IgD-negative memory B cell (primary cell): ENCODE measurements around the gene AP3D1. TPM values are rescaled to one million over a fixed set of nuclear protein-coding genes. Genes with fewer than 3 reads are reported as not detected.

Experiments used
- H3K27ac Mint-ChIP-seq, 3 donors: one replicate each; pipeline ENCODE4 v1.8.0; 2020 to 2022; ENCODE audit warnings: mild to moderate bottlenecking in 3 of 3, mixed read lengths in 3 of 3, moderate library complexity in 1 of 3
- H3K27me3 Mint-ChIP-seq: one replicate; pipeline ENCODE4 v1.8.0; 2021; ENCODE audit warnings: mixed read lengths
- H3K36me3 Mint-ChIP-seq: one replicate; pipeline ENCODE4 v1.8.0; 2020; ENCODE audit warnings: mild to moderate bottlenecking, mixed read lengths
- H3K4me1 Mint-ChIP-seq, 3 donors: one replicate each; pipeline ENCODE4 v1.8.0; 2020 to 2022; ENCODE audit warnings: mixed read lengths in 3 of 3, mild to moderate bottlenecking in 1 of 3
- H3K4me3 Mint-ChIP-seq, 4 donors: one replicate each; pipeline ENCODE4 v1.8.0; 2020 to 2022; ENCODE audit warnings: mild to moderate bottlenecking in 4 of 4, mixed read lengths in 4 of 4, moderate library complexity in 3 of 4
- H3K9me3 Mint-ChIP-seq, 3 donors: one replicate each; pipeline ENCODE4 v1.8.0; 2020 to 2021; ENCODE audit warnings: mixed read lengths in 3 of 3, mild to moderate bottlenecking in 1 of 3
- polyA plus RNA-seq: library from polyadenylated mRNA; unstranded; fragments of 300-500 nt; fragmentation: Illumina TruSeq; gene quantifications from one replicate; pipeline ENCODE4 v1.2.3, GENCODE V29; 2021

Gene AP3D1
- polyA plus RNA-seq, 1 donor from 2014 or later = 23.7 TPM

DNA sequence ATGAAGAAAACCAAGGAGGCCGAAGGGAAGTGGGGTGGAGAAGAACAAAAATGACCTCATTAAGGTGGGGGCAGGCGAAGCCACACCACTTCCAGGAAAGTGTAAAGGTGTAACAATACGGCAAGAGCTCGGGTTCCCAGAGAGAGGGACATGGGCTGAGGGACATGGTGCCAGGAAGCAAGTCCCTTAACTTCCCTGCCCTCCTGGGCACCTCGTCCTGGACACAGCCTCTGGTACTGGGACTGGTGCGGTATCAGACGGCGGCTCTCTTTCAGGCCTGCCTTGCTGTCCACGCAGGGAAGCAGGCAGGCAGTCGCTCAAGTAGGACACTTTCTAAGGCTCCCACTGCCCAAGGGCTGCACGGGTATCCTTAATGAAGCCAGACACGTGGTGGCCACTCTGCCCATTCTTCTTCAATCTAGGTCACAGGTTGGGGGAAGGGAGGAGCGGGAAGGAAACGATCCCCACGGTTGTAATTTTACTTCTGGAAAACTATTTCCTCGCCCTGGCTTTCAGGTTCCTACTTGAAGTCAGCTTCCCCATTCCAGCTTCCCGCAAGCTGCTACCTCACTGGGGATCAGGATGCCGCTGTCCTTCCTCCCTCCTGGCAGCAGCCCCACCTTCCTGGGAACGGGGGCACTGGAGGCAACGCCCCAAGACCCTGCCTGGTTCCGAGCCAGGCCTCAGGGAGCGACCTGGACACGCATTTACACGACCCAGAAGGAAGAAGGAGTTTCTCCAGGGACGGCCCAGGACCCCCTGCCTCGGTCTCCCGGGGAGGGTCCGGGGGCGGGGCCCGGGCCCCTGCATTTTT is 1.2 kb downstream of the AP3D1 start:
- H3K9me3 Mint-ChIP-seq = no peaks in the 10 kb centered on the region
- H3K27ac Mint-ChIP-seq = peak overlapping the region; percentile 31 to 93 (median 69)
- no peaks in the 10 kb centered on the region for H3K27me3 Mint-ChIP-seq
- H3K4me1 Mint-ChIP-seq = peaks cover 13 to 32% (median 20%) of the 10 kb centered on the region in 3 donors
- peak overlapping the region; percentile 76 to 92 (median 86) for H3K4me3 Mint-ChIP-seq
- H3K36me3 Mint-ChIP-seq = no peaks in the 10 kb centered on the region

DNA sequence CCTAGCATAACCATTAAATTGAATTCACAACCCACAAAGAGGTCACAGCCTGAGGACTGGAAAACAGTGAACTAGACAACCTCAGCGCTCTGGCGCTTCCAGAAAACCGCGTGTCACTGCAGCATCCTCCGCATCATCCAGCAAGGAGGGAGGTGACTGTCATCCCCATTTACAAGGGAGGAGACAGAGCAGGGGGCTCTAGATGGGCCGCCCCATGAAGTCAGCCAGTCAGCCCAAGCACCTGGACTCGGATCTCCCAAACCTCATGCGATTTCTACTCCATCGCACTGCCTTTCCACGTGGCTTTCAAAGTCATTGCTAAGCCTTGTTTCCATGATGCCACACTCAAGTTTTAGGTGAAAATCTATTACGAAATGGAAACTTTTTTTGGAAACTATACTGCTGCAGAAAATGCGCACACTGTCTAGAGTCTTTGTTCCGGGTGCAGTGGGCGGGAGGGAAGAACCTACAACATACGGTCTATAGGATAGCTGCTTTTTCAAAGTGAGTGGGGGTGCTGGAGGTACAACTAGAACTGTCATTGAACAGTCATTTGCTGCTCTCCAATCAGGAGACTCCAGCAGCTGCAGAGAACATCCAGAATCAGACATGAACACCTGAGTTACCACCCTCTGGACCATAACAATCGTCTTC is 2.8 kb downstream of the AP3D1 start:
- Mint-ChIP-seq H3K27me3 (no peaks in the 10 kb centered on the region), H3K27ac (peak overlapping the region; percentile 13 to 85 (median 76)), H3K4me1 (peaks cover 17 to 37% (median 20%) of the 10 kb centered on the region in 3 donors), H3K4me3 (peak overlapping the region; percentile 63 to 88 (median 76)), H3K9me3 (no peaks in the 10 kb centered on the region), H3K36me3 (no peaks in the 10 kb centered on the region)

DNA sequence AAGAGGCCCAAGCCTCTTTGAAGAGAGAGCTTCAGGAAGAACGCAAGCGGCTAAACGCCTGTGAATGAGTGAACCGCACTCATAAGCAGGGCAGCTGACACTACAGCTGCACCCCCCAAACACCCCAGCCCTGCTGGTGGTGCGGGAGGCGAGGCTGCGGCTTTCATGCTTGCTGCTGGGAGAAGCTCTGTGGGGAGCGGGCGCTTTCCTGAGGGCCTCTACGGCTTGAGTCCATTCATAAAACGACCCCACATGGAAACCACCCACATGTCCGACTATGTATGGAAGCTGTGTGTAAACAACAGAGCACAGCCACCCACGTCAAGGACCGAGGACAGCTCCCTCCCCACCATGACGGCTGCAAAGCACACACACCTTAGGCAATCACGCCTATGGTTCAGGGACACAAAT is 5.5 kb downstream of the AP3D1 start:
- Mint-ChIP-seq H3K27ac (peak overlapping the region in 1 of 3 donors; percentile 9), H3K4me1 (peaks cover 13 to 33% (median 18%) of the 10 kb centered on the region in 3 donors)

DNA sequence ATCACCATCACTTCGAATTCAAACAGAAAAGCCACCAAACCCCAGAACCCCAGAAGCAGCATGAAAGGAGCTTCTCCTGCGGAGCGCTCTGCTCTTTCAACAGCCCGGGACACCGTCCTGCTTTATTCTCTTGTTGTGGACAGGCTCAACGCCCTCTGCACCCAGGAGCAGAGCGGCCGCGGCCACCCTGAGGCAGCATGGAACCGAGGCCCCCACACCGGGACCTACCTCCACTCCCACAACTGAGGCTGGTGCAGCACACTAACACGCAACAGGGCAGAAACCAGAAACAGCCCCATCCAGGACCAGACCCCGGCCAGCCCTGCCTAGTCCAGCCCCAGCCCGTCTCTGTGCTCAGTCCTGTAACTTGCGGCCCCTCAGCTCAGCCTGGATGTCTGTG is 7.2 kb downstream of the AP3D1 start:
- H3K9me3 Mint-ChIP-seq = no peaks in the 10 kb centered on the region
- no peak overlapping the region for H3K4me3 Mint-ChIP-seq
- peak overlapping the region in 1 of 3 donors; percentile 27 for H3K27ac Mint-ChIP-seq
- H3K27me3 Mint-ChIP-seq = no peaks in the 10 kb centered on the region
- H3K4me1 Mint-ChIP-seq = peaks cover 8 to 24% (median 13%) of the 10 kb centered on the region in 3 donors
- no peaks in the 10 kb centered on the region for H3K36me3 Mint-ChIP-seq

More for the DNA sequence above, 5.5 kb downstream of the AP3D1 start:
- no peaks in the 10 kb centered on the region for H3K27me3 Mint-ChIP-seq
- no peaks in the 10 kb centered on the region for H3K9me3 Mint-ChIP-seq
- no peaks in the 10 kb centered on the region for H3K36me3 Mint-ChIP-seq
- H3K4me3 Mint-ChIP-seq = peak overlapping the region in 1 of 4 donors; percentile 69

DNA sequence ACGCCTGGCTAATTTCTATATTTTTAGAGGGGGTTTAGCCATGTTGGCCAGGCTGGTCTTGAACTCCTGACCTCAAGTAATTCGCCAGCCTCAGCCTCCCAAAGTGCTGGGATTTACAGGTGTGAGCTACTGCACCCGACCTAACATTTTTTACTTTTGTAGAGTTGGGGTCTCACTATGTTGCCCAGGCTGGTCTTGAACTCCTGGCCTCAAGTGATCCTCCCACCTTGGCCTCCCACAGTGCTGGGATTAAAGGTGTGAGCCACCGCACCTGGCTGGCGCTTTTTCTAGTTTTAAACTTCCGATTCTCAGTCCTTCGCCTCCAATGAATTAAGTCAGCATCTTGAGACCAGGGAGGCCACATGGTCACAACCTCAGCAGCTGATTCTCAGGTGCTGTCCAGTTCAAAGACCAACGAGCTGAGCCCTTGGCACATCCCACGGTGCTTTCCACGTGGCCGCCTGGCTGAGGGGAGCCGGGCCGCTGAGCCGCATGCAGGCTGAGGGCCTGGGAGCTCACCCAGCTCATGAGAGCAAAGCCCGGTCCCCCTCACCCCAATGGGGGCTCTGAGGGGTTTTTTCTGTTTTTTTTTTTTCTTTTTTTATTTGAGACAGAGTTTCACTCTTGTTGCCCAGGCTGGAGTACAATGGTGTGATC is 9.1 kb downstream of the AP3D1 start:
- Mint-ChIP-seq H3K27me3 (no peaks in the 10 kb centered on the region), H3K4me1 (peaks cover 4 to 15% (median 5%) of the 10 kb centered on the region in 3 donors), H3K27ac (no peak overlapping the region), H3K36me3 (no peaks in the 10 kb centered on the region), H3K4me3 (no peak overlapping the region), H3K9me3 (no peaks in the 10 kb centered on the region)

DNA sequence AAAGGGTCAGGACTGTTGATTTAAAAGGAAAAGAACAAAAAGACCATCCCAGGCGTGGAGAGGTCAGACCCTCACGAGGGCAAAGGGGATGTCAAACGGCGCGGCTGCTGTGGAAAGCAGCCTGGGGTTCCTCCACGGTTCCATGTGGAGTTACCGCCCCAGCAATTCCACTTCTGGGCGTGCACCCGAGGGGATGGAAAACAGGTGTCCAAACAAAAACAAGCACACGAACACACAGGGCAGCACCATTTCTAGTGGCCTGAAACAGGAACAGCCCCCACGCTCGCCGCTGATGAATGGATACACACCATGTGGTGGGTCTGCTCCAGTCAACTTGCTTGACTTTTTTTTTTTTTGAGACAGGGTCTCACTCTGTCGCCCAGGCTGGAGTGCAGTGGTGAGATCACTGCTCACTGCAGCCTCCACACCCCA is 11.2 kb downstream of the AP3D1 start:
- H3K27me3 Mint-ChIP-seq = no peaks in the 10 kb centered on the region

DNA sequence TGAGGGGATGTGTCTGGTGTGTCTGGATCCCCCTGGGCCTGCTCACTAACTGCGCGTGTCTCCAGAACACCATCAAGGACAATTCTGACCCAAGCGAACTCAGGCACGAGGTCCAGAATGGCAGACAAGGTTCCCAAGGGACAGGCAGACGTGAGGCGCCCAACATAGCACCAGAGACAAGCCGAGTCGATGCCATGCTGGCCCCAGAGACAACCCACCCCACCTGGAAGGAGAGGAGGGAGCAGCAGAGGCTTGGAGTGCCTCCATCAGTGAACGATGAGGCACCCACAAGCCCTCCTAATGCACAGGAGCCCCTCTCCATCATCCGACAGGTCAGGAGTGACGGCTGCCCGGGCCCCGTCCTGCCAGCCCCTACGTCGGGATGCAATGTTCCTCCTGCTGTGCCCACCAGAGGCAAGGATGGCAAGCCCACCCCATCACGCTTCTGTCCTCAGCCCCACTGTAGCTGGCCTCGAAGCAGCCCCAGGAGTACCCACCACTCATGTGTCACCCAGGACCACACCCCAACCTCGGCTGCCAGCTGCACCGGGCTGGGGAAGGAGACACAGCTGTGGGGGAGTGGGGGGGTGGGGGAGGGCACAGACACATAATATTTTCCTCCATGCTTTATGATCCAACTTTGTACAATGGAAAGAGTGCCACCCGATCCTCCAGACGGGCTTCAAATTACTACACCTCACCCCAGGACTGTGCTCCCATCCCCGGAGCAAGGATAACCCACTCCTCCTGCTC is 11.8 kb downstream of the AP3D1 start:
- Mint-ChIP-seq H3K36me3 (no peaks in the 10 kb centered on the region), H3K4me1 (peaks cover 2 to 9% (median 4%) of the 10 kb centered on the region in 3 donors), H3K27me3 (no peaks in the 10 kb centered on the region), H3K9me3 (no peaks in the 10 kb centered on the region), H3K4me3 (no peak overlapping the region), H3K27ac (no peak overlapping the region)

More for the DNA sequence above, 11.2 kb downstream of the AP3D1 start:
- peaks cover 4 to 11% (median 5%) of the 10 kb centered on the region in 3 donors for H3K4me1 Mint-ChIP-seq
- H3K36me3 Mint-ChIP-seq = no peaks in the 10 kb centered on the region
- no peak overlapping the region for H3K4me3 Mint-ChIP-seq
- H3K9me3 Mint-ChIP-seq = no peaks in the 10 kb centered on the region
- no peak overlapping the region for H3K27ac Mint-ChIP-seq

DNA sequence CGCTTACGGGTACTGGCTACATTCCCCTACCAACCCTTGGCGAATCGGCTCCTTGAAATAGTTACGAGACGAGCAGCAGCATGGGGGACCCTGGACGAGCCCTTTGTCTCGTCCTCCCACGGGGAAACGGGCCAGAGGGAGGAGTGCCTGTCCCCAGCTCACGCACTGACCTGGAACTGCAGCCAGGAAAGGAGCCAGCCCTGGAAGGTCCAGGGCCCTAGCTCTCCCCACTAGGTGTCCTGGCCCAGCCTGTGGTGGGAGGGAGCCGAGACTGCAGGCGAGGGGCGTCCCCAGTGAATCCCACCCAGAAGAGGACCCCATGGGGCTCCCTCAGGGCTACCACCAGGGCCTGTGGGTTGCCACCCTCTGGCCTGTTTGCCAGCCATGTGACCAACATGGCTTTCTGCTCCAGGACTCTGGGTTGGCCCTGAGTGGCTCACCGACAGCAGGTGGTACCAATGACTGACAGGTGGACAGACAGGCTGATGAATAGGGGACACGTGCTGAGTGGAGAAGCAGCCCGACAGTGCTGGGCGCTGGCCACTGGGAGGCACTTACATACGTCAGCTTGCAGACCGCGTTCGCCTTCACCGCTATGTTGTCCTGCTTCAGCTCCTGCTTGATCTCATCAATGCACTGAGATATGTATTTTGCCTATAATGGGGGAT is 13.2 kb downstream of the AP3D1 start:
- Mint-ChIP-seq H3K27ac (no peak overlapping the region), H3K4me3 (no peak overlapping the region)

DNA sequence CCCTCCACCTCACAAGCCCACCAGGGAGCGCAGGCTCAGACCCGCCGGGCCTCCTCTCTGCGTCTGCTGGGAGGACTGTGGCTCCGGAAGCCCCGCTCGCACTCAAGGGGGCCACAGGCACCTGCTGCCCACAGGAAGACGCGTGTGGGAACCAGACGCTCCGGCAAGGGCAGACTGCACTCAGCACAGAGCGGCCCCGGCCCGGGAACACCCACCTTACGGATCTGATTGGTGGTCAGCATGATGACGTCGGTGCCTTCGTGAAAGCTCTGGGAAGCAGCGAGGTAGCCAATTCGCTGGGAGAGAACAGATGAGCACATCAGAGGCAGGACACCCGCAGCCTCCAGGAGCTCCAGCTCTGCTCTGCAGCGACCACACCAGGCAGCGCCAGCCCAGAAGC is 14.6 kb downstream of the AP3D1 start:
- no peak overlapping the region for H3K4me3 Mint-ChIP-seq
- no peak overlapping the region for H3K27ac Mint-ChIP-seq
- no peaks in the 10 kb centered on the region for H3K36me3 Mint-ChIP-seq
- no peaks in the 10 kb centered on the region for H3K9me3 Mint-ChIP-seq
- H3K27me3 Mint-ChIP-seq = no peaks in the 10 kb centered on the region
- peaks cover 0 to 6% (median 4%) of the 10 kb centered on the region in 3 donors for H3K4me1 Mint-ChIP-seq

More for the DNA sequence above, 13.2 kb downstream of the AP3D1 start:
- Mint-ChIP-seq H3K36me3 (no peaks in the 10 kb centered on the region), H3K9me3 (no peaks in the 10 kb centered on the region), H3K27me3 (no peaks in the 10 kb centered on the region), H3K4me1 (peaks cover 0 to 6% (median 4%) of the 10 kb centered on the region in 3 donors)

DNA sequence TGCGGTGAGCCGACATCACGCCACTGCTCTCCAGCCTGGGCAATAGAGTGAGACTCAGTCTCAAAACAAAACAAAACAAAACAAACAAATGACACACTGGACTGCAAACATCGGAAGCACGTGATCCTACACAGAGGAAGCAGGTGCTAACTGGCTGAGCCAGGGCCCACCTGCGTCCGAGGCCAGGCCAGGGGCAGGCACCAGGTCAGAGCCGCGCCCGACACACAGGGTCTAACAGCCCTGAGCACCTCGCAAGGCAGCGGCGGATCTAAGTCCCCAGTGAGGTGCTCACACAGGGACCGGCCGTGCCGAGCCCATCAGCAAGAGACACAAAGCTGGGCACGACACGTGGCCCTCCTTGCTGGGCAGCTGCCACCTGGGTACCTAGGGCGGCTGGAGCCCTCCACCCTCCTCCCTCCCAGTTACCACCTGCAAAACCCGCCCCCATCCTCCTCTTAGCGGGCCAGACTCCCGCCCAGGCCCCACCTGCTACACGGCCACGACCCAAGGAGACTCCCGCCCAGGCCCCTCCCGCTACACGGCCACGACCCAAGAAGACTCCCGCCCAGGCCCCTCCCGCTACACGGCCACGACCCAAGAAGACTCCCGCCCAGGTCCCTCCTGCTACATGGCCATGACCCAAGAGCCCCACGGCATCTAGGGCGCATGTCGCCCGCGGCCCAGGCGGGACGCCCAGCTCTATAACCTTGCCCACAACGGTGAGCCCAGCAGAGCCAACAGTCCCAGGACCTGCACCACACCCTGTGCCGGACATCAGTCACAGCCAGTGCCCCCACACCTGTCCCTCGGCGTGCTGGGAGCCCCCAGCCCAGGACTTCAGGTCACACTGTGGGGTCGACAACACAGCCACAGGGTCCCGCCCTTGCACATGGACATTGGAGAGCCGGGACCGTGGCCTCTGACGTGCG is 15.6 kb downstream of the AP3D1 start:
- Mint-ChIP-seq H3K4me1 (peaks cover 0 to 4% (median 0%) of the 10 kb centered on the region in 3 donors), H3K9me3 (no peaks in the 10 kb centered on the region), H3K36me3 (no peaks in the 10 kb centered on the region), H3K27ac (peak overlapping the region in 1 of 3 donors; percentile 67), H3K4me3 (no peak overlapping the region), H3K27me3 (no peaks in the 10 kb centered on the region)

DNA sequence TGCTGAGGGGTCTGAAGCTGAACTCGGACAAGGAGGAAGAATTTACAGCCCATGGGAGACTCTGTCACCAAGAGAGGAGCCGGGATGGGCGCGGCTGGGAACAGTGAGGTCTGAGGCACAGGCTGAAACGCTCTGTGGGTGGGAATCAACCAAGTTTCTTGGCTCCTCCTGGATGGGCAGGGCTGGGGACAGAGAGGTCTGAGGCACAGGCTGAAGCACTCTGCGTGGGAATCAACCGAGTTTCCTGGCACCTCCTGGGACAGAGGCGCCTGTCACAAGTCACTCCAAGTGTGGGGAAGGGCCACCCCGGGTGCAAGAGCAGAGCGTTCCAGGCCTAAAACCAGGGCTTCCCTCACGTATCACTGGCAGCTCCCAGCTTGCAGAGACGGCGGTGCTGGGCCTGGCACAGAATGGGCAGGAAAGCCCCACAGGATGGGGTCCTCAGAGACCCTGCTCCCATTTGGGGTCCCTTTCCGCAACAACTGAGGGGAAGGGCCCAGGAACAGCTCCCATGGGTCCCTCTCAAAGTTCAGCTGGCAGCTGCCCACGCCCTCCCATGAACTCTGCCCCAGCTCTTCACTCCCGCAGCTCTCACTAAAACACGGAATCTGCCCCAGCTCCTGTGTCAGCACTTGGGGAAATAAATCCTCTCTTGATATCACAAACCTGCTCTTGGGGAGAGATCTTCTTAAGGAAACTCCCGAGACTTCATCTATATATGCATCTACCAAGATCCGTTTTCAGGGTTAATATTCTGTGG is 18.5 kb downstream of the AP3D1 start:
- Mint-ChIP-seq H3K27me3 (no peaks in the 10 kb centered on the region), H3K27ac (peak overlapping the region in 1 of 3 donors; percentile 61), H3K9me3 (no peaks in the 10 kb centered on the region), H3K4me3 (no peak overlapping the region), H3K4me1 (no peaks in the 10 kb centered on the region), H3K36me3 (no peaks in the 10 kb centered on the region)

DNA sequence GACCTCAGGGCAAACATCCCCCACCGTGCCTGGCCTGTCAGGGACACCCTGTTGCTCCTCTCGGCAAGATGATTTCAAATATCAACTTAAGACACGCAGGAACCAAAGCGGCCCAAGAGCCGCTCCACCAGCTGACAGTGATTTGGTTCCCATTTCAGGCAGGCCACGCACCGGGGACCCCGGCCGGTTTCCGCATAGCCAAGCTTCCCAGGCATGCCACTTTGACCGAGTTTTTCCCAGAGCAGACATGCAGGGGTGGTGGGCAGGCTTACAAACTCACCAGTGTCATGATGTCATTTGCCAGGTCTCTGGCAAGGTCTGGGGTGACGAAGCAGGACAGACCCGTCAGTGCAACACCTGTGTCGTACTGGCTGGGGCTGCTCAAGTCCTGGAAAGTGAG is 19.2 kb downstream of the AP3D1 start:
- Mint-ChIP-seq H3K9me3 (no peaks in the 10 kb centered on the region), H3K4me3 (no peak overlapping the region), H3K4me1 (no peaks in the 10 kb centered on the region), H3K27ac (peak overlapping the region in 1 of 3 donors; percentile 39), H3K36me3 (no peaks in the 10 kb centered on the region), H3K27me3 (no peaks in the 10 kb centered on the region)
